ENCODE measurements around the gene HNRNPUL2. TPM values are rescaled to one million over a fixed set of nuclear protein-coding genes. Genes with fewer than 3 reads are reported as not detected.

Gene HNRNPUL2
- total RNA-seq, 2 experiments from 2014 or later, result 35.2 to 37.6 TPM

DNA sequence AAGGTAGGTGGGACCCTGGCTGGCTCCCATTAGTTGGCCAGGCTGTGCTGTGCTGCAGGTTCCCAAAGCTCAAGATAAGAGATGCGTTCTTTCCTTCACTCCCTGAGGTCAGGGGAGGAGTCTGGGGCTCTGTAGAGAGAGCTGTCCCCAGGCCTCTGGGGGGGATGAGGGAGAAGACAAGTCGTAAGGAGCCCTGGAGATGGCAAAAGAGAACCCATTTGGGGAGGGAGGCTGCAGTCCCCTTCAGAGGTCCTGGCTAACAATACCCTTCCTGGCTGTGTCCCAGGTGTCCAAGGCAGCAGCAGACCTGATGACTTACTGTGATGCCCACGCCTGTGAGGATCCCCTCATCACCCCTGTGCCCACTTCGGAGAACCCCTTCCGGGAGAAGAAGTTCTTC is 18.9 kb downstream of the HNRNPUL2 start:
- CTCF ChIA-PET, result interaction anchor here (1.1 to 1.5 kb wide), 3 partner anchors 28 to 284 kb away, joined by 3 to 7 read pairs (median 6); partner anchors contain the start of gene TMEM179B

DNA sequence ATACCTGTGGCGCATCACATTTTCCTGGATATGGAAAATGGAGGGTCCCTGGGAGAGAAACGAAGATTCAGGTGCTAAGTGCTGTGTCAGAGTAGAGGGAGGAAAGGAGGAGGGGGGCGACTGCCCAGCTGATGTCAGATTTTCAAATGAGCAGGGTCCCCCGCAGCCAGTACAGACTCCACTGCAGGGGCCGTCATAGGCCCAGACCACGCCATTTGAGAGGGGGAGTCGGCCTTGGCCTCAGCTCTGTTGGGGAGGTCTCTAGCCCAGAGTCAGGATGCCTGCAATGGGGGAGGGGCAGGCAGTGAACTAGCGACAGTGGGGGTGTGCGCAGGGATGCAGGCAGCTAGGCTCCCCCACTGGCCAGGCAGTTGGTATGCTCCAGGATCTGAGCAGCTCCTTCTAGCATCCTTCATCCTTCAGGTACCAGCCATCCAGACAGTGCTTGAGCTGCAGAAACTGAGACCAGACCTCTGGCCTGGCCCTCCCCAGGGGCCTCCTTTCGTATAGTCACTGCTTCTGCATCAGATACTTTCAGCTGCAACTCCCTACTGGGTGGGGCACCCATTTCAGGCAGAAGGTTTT is 19.9 kb downstream of the HNRNPUL2 start, which contains the start of the genes BSCL2 and GNG3:
BSCL2 (minus strand) TSS at position 148 of the 585 bp plus-strand sequence. CDS start 229 bp downstream, outside the sequence.
GNG3 (plus strand) TSS at position 400 of the 585 bp plus-strand sequence. CDS start 620 bp downstream, outside the sequence.
- peaks cover 17% of the 10 kb centered on the region for H3K36me3 ChIP-seq (ENCODE audit: insufficient read depth, low read length)
- H3K27ac ChIP-seq (ENCODE audit: low read depth in 1 of 2, low read length in 2 of 2), result peak within 1 kb of the TSS; percentile 85 to 94
- Mint-ChIP-seq H3K4me3 (peak within 1 kb of the TSS; percentile 88), H3K27ac (peak within 1 kb of the TSS; percentile 92), H3K4me1 (ENCODE audit: low read depth) (peaks cover 46% of the 10 kb centered on the region), H3K27me3 (no peaks in the 10 kb centered on the region), H3K36me3 (ENCODE audit: low read depth) (peaks cover 35% of the 10 kb centered on the region), H3K9me3 (no peaks in the 10 kb centered on the region)
- DNase-seq, result peak in 1 of 14 experiments; percentile 52
- CTCF ChIA-PET, result no interaction called here
- H3K4me3 ChIP-seq (ENCODE audit: low read length), result peak within 1 kb of the TSS; percentile 85
- H3K4me1 ChIP-seq (ENCODE audit: insufficient read depth, low read length), result peaks cover 51% of the 10 kb centered on the region
- no peak for ATAC-seq (ENCODE audit: poor library complexity)
- POLR2A ChIA-PET, result interaction anchor here (0.6 to 9.9 kb wide), 13 partner anchors 8 to 174 kb away, joined by 3 to 165 read pairs (median 14); partner anchors contain the start of genes C11orf98, CSKMT, GANAB and HNRNPUL2
- no peaks in the 10 kb centered on the region for H3K27me3 ChIP-seq (ENCODE audit: control insufficient read depth in 1 of 2, insufficient read depth in 2 of 2, low read length in 2 of 2)
- TF ChIP-seq, protein P1, sequence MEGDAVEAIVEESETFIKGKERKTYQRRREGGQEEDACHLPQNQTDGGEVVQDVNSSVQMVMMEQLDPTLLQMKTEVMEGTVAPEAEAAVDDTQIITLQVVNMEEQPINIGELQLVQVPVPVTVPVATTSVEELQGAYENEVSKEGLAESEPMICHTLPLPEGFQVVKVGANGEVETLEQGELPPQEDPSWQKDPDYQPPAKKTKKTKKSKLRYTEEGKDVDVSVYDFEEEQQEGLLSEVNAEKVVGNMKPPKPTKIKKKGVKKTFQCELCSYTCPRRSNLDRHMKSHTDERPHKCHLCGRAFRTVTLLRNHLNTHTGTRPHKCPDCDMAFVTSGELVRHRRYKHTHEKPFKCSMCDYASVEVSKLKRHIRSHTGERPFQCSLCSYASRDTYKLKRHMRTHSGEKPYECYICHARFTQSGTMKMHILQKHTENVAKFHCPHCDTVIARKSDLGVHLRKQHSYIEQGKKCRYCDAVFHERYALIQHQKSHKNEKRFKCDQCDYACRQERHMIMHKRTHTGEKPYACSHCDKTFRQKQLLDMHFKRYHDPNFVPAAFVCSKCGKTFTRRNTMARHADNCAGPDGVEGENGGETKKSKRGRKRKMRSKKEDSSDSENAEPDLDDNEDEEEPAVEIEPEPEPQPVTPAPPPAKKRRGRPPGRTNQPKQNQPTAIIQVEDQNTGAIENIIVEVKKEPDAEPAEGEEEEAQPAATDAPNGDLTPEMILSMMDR (IDR thresholded peaks at IDR 0.05), result no peak
- intact Hi-C loops (cut with DNase I, micrococcal nuclease), result loop anchor here (5.0 kb wide), 3 partner anchors 35 to 150 kb away; partner anchors contain the start of genes LBHD1 (in 2 of the 2), UQCC3 (in 2 of the 2) and TUT1 (in 1 of the 2)
- no peaks in the 10 kb centered on the region for H3K9me3 ChIP-seq (ENCODE audit: control insufficient read depth in 1 of 2, insufficient read depth in 1 of 2, low read length in 2 of 2)

More for the DNA sequence above, 18.9 kb downstream of the HNRNPUL2 start:
- H3K9me3 Mint-ChIP-seq, result no peaks in the 10 kb centered on the region
- Histone ChIP-seq H3K36me3 (ENCODE audit: insufficient read depth, low read length) (peaks cover 26% of the 10 kb centered on the region), H3K9me3 (ENCODE audit: control insufficient read depth in 1 of 2, insufficient read depth in 1 of 2, low read length in 2 of 2) (no peaks in the 10 kb centered on the region), H3K27ac (ENCODE audit: low read depth in 1 of 2, low read length in 2 of 2) (peak overlapping the region; percentile 85 to 94), H3K27me3 (ENCODE audit: control insufficient read depth in 1 of 2, insufficient read depth in 2 of 2, low read length in 2 of 2) (no peaks in the 10 kb centered on the region), H3K4me3 (ENCODE audit: low read length) (peak overlapping the region; percentile 85), H3K4me1 (ENCODE audit: insufficient read depth, low read length) (peaks cover 54% of the 10 kb centered on the region)
- H3K4me1 Mint-ChIP-seq (ENCODE audit: low read depth), result peaks cover 55% of the 10 kb centered on the region
- peak overlapping the region; percentile 92 for H3K27ac Mint-ChIP-seq
- peaks cover 42% of the 10 kb centered on the region for H3K36me3 Mint-ChIP-seq (ENCODE audit: low read depth)
- H3K4me3 Mint-ChIP-seq, result peak overlapping the region; percentile 88
- TF ChIP-seq, protein P1 (IDR thresholded peaks at IDR 0.05), result no peak
- intact Hi-C loops (cut with DNase I, micrococcal nuclease), result loop anchor here (2.0 to 5.0 kb wide), 4 partner anchors 36 to 149 kb away; partner anchors contain the start of genes LBHD1 (in 2 of the 2), UQCC3 (in 2 of the 2), GANAB (in 1 of the 2) and TUT1 (in 1 of the 2)
- POLR2A ChIA-PET, result interaction anchor here (0.7 to 9.9 kb wide), 26 partner anchors 12 to 173 kb away, joined by 3 to 165 read pairs (median 13); partner anchors contain the start of genes B3GAT3, C11orf98, CSKMT and EEF1G
- no peak for ATAC-seq (ENCODE audit: poor library complexity)
- H3K27me3 Mint-ChIP-seq, result no peaks in the 10 kb centered on the region
- DNase-seq, result peak in 3 of 14 experiments; percentile 8 to 45 (median 19)

DNA sequence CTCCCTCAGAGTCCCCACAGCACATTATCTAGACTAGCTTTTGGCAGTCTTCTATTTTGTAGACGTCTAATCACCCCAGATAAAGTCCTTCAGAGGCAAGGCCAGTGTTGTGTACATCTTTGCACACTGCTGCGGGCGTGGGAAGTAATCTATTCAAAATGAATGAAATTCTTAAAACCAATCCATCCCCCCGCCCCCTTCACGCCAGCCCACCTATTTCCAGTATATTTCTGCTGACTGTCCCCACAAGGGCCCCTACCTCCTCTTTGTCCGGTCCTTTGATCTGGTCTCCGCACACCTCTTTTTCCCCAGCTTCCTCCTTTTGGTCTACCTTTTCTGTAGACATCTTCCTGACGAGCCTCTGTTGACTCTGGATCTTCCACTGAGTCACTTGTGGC is 20.4 kb downstream of the HNRNPUL2 start:
- Mint-ChIP-seq H3K4me3 (peak overlapping the region; percentile 86), H3K27ac (peak overlapping the region; percentile 92), H3K36me3 (ENCODE audit: low read depth) (peaks cover 33% of the 10 kb centered on the region), H3K27me3 (no peaks in the 10 kb centered on the region), H3K9me3 (no peaks in the 10 kb centered on the region), H3K4me1 (ENCODE audit: low read depth) (peaks cover 42% of the 10 kb centered on the region)
- Histone ChIP-seq H3K4me1 (ENCODE audit: insufficient read depth, low read length) (peaks cover 49% of the 10 kb centered on the region), H3K9me3 (ENCODE audit: control insufficient read depth in 1 of 2, insufficient read depth in 1 of 2, low read length in 2 of 2) (no peaks in the 10 kb centered on the region), H3K36me3 (ENCODE audit: insufficient read depth, low read length) (peaks cover 12% of the 10 kb centered on the region), H3K27ac (ENCODE audit: low read depth in 1 of 2, low read length in 2 of 2) (no peak overlapping the region), H3K4me3 (ENCODE audit: low read length) (peak overlapping the region; percentile 79), H3K27me3 (ENCODE audit: control insufficient read depth in 1 of 2, insufficient read depth in 2 of 2, low read length in 2 of 2) (no peaks in the 10 kb centered on the region)
- DNase-seq, result no peak
- ChIA-PET POLR2A (interaction anchor here (0.6 to 9.9 kb wide), 18 partner anchors 9 to 175 kb away, joined by 3 to 165 read pairs (median 6); partner anchors contain the start of genes C11orf98, CSKMT, HNRNPUL2 and INTS5), CTCF (interaction anchor here (1.1 to 1.7 kb wide), 3 partner anchors 12 to 282 kb away, joined by 4 to 6 read pairs (median 6); no protein-coding TSS in a partner anchor)
- ATAC-seq (ENCODE audit: poor library complexity), result no peak
- TF ChIP-seq, protein P1 (IDR thresholded peaks at IDR 0.05), result no peak
- intact Hi-C loops (cut with DNase I, micrococcal nuclease), result loop anchor here (1.0 to 5.0 kb wide), 4 partner anchors 35 to 150 kb away; partner anchors contain the start of genes LBHD1 (in 2 of the 2), TUT1 (in 2 of the 2) and UQCC3 (in 2 of the 2)
